Cardiac fibroblast (primary cell): ENCODE results near the gene KRTAP10-8.
A peak's percentile ranks its signal among the peaks of the same experiment; 100 is the strongest.
"Not testable (repeated sequence)": the region's sequence is repeated elsewhere in the genome, so short reads cannot be mapped to it uniquely, and the experiment has no call there.

Source experiments
- DNase-seq, 2 donors: peaks; one replicate each; pipeline versions ENCODE4 v3.0.0 to v3.0.0-alpha.2; 2010; ENCODE audit warnings: low read depth in 2 of 2
- H3K4me3 ChIP-seq, 2 donors: replicated peaks in 1 of 2; 1 replicate in 1 of 2; 2 replicates in 1 of 2; pipeline ENCODE4 v1.5.1; 2011; ENCODE audit warnings: low read depth in 2 of 2, low read length in 2 of 2, mild to moderate bottlenecking in 2 of 2, moderate library complexity in 1 of 2
- TF ChIP-seq, protein P1 (sequence below): IDR thresholded peaks from one replicate; pipeline ENCODE4 v1.5.1; 2011; ENCODE audit warnings: low read depth, mild to moderate bottlenecking, low read length, inconsistent platforms

Gene KRTAP10-8

DNA sequence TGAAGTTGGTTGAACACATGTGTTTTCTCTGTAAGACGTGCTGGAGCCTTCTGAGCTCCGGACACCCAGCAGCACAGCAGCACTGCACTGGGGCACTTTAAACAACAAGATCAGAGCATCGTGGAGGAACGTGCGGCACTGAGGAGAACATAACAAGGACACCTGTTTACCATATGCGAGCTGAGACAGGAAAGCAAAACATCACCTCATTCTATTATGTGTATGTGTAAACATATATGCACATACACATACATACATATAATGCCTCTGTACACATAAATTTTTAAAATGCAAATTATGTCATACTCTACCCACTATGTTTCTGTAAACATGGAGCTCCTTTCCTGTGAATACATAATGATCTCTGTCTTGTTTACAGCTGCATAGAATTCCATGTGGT is 16.4 kb upstream of the KRTAP10-8 start:
- TF ChIP-seq, protein P1, sequence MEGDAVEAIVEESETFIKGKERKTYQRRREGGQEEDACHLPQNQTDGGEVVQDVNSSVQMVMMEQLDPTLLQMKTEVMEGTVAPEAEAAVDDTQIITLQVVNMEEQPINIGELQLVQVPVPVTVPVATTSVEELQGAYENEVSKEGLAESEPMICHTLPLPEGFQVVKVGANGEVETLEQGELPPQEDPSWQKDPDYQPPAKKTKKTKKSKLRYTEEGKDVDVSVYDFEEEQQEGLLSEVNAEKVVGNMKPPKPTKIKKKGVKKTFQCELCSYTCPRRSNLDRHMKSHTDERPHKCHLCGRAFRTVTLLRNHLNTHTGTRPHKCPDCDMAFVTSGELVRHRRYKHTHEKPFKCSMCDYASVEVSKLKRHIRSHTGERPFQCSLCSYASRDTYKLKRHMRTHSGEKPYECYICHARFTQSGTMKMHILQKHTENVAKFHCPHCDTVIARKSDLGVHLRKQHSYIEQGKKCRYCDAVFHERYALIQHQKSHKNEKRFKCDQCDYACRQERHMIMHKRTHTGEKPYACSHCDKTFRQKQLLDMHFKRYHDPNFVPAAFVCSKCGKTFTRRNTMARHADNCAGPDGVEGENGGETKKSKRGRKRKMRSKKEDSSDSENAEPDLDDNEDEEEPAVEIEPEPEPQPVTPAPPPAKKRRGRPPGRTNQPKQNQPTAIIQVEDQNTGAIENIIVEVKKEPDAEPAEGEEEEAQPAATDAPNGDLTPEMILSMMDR = no peak
- no peak overlapping the region for H3K4me3 ChIP-seq
- no peak for DNase-seq

DNA sequence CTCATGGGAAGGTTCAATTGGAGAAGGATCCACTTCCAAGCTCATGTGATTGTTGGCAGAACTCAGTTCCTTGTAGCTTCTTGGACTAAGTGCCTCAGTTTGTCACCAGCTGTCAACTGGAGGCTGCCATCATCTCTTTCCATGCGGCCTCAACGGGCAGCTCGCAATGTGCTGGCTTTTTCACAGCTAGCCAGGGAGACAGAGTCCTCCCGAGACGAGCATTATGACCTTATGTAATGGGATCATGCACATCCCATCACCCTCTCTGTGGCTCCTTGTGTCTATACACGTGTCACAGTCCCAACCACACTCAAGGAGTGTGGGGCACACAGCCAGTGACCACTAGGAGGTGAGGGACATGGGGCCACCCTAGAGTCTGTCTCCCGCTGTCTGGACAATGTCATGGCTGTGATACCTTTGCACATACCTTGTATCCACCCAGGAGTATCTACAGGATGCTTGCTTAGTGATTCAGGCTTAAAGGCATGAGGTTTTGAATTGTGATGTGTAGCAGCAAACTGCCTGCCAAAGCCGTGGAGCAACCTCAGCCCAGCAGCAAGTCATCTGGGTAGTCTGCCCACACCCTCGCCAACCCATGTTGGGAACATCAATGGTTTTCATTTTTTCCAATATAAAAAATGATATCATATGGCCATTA is 15.7 kb upstream of the KRTAP10-8 start:
- TF ChIP-seq, protein P1 = no peak
- H3K4me3 ChIP-seq = no peak overlapping the region
- DNase-seq = peak in 1 of 2 donors; percentile 18

DNA sequence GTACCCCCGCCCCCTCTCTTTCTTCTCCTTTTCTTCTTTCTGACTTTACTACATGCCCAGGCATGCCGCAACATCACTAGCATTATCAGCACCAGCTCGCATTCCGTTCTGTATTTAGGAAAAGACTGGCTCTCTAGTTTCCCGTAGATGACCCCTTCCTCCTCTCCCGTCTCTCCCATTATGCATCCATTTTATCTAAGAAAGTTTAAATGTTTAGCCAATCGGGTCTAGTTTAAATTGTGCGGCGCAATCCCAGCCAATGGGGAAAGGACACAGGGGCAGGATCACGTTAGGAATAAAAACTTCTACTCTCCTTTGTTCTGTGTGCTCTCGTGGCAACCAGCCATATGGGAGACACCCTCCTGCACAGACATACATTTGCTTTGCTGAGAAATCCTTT is 13.8 kb upstream of the KRTAP10-8 start:
- DNase-seq = no peak
- TF ChIP-seq, protein P1 = no peak
- no peak overlapping the region for H3K4me3 ChIP-seq

DNA sequence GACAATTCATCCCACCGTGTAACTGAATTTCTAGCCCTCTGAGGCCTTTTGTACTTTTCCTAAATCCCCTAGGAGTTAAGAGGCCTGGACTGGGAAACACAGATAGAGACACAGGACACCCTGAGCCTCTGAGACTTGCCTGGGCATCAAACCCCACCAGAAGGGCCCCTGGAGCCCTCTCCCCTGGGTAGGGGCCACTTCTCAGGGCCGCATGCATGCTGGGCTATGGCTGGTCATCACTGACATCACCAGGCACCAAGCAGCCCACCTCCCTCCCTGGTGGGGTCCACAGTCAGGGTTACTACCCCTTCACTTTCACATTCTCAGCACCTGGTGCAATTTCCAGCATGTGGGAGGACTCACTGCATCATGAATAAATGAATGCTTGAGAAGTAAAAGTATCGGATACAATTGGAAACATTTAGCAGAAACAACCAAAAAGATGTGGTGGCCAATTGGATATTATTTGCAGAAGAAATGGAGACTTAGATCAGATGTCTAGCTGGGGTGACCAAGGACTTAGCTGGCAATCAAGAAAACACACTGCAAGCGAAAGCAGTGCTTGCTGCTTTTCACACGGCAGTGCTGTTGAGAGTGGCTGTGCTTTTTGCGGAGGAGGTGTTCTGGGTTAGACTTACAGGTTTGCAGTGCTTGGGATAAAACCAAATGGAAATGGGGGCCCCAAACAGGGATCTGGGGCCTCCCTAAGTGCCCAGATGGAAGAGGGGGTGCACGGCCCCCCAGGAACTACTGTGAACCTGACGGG is 12.4 kb upstream of the KRTAP10-8 start:
- DNase-seq = no peak
- TF ChIP-seq, protein P1 = no peak
- no peak overlapping the region for H3K4me3 ChIP-seq

DNA sequence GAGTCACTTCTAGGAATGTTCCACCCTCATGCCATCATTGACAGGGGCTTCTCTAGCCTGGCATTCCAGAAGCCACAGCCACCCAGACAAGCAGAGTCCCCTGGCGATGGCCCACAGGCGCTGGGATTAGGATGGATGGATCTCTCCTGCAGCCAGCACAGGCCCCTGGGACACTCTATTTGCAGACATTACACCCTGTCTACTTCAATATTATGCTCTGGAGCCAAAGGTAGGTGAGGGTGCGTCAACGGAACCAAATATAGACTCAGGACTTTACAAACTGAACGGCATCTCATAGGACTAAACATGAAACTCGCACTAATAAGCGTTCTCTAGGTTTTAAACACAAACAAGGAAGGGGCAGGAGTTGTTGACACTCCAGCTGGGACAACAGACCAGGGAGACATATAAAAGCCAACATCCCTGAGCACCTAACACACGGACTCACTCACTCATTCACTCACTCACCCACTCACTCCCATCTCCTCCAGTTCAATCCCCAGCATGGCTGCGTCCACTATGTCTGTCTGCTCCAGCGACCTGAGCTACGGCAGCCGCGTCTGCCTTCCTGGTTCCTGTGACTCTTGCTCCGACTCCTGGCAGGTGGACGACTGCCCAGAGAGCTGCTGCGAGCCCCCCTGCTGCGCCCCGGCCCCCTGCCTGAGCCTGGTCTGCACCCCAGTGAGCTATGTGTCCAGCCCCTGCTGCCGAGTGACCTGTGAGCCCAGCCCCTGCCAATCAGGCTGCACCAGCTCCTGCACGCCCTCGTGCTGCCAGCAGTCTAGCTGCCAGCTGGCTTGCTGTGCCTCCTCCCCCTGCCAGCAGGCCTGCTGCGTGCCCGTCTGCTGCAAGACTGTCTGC is 11.5 kb upstream of the KRTAP10-8 start, which contains the start of gene KRTAP10-7:
TSS of gene KRTAP10-7 (plus strand) at position 480 of the 861 bp plus-strand sequence. CDS start at position 505, 25 bp downstream.
- DNase-seq, H3K4me3 ChIP-seq: not testable (repeated sequence)

DNA sequence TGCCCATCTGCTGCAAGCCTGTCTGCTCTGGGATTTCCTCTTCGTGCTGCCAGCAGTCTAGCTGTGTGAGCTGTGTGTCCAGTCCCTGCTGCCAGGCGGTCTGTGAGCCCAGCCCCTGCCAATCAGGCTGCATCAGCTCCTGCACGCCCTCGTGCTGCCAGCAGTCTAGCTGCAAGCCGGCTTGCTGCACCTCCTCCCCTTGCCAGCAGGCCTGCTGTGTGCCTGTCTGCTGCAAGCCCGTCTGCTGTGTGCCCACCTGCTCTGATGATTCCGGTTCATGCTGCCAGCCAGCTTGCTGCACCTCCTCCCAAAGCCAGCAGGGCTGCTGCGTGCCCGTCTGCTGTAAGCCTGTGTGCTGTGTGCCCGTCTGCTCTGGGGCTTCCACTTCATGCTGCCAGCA is 10.8 kb upstream of the KRTAP10-8 start:
- DNase-seq, H3K4me3 ChIP-seq: not testable (repeated sequence)

DNA sequence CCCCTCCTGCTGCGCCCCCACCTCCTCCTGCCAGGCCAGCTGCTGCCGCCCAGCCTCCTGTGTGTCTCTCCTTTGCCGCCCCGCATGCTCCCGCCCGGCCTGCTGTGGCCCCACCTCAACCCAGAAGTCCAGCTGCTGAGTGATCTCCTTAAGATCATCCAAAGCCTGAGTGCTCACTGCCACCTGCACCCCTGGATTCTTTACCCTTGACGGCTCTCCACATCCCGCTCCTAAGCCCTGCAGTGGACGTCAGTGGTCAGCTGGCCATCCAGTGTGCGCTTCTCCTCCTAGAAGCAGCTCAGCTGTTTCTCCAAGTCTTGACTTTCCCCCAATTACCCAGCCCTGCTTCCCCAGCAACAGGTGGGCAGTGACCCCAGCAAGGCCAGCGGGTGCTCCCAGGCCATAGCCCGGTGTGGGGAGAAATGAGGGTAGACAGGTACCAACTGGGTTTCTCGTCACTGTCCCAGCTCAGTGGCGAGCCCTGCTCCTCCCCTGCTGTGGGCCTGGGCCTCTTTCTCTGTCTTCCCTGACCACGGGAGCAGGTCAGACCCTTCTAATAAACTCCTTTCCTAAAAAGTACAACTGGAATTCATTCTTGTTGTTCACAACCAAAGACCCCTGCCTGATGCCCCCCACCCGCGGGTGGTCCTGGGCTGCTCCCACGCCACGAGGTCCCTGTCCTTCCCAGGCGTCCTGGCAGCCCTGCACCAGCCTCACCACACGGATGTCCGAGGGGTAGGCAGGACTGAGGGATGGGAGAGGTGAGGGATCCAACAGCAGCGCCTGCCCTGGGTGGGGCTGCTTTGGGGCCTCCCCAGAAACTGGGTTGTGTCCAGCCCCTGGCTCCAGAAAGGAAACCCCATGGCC is 10.1 kb upstream of the KRTAP10-8 start:
- no peak overlapping the region for H3K4me3 ChIP-seq
- no peak for DNase-seq
- TF ChIP-seq, protein P1 = no peak
